ENCODE measurements around the gene LDLRAD3. TPM values are rescaled to one million over a fixed set of nuclear protein-coding genes. Genes with fewer than 3 reads are reported as not detected.

Gene LDLRAD3
- total RNA-seq, 1 donor: 3.9 TPM

- DNase-seq (ENCODE audit: low read depth): no peak
- no peak overlapping the region for H3K4me3 ChIP-seq (ENCODE audit: low read depth, low read length)
- no peak for TF ChIP-seq CTCF (IDR thresholded peaks at IDR 0.05; ENCODE audit: insufficient read depth, low read depth, low read length)
Observed at GRCh38 chr11:36160091-36160490, 216.2 kb downstream of the LDLRAD3 start.

GRCh38 chr11:36161572-36161971 lies 217.7 kb downstream of the LDLRAD3 start:
- no peak for DNase-seq (ENCODE audit: low read depth)
- TF ChIP-seq CTCF (IDR thresholded peaks at IDR 0.05; ENCODE audit: insufficient read depth, low read depth, low read length): no peak
- H3K4me3 ChIP-seq (ENCODE audit: low read depth, low read length): no peak overlapping the region

- TF ChIP-seq CTCF (IDR thresholded peaks at IDR 0.05; ENCODE audit: insufficient read depth, low read depth, low read length): no peak
- DNase-seq (ENCODE audit: low read depth): no peak
- no peak overlapping the region for H3K4me3 ChIP-seq (ENCODE audit: low read depth, low read length)
Observed at GRCh38 chr11:36162006-36162882, 218.4 kb downstream of the LDLRAD3 start.

GRCh38 chr11:36162883-36163434 lies 219.1 kb downstream of the LDLRAD3 start:
- DNase-seq (ENCODE audit: low read depth): peak; percentile 33
- TF ChIP-seq CTCF (IDR thresholded peaks at IDR 0.05; ENCODE audit: insufficient read depth, low read depth, low read length): no peak
- H3K4me3 ChIP-seq (ENCODE audit: low read depth, low read length): no peak overlapping the region

- peak; percentile 30 for DNase-seq (ENCODE audit: low read depth)
Observed at GRCh38 chr11:36164506-36165250, 220.8 kb downstream of the LDLRAD3 start.

More at GRCh38 chr11:36164506-36165250, 220.8 kb downstream of the LDLRAD3 start:
- no peak for TF ChIP-seq CTCF (IDR thresholded peaks at IDR 0.05; ENCODE audit: insufficient read depth, low read depth, low read length)
- no peak overlapping the region for H3K4me3 ChIP-seq (ENCODE audit: low read depth, low read length)

All from fibroblast of villous mesenchyme (primary cell).